HepG2 (cell line): ENCODE results near the gene ZBTB20. TPM values are rescaled to one million over a fixed set of nuclear protein-coding genes. Genes with fewer than 3 reads are reported as not detected.

Source experiments
- ATAC-seq: fragments of 200-7000 bp; cut with Tn5 transposase; 3 replicates; pipeline ENCODE4 v1.9.1; 2020; ENCODE audit warnings: mild to moderate bottlenecking, moderate library complexity
- BruUV-seq: library from RNA; stranded (reverse); fragments of 400-500 nt; replicated peaks from 2 replicates; lab custom pipeline; 2021; lab: Mats Ljungman, UMichigan
- CTCF ChIA-PET: fragments of 300-600 bp; formaldehyde crosslinking; extraction: SDS; loops from one replicate; lab custom pipeline; 2021; ENCODE audit warnings: low total read pairs, inconsistent platforms, low intra/inter-chr PET ratio; lab: Yijun Ruan, JAX
- POLR2A ChIA-PET: fragments of 350-600 bp; sonication (Branson Sonifier 250); formaldehyde crosslinking; loops from one replicate; lab custom pipeline; 2020; ENCODE audit warnings: antibody characterized with exemption, inconsistent platforms; lab: Yijun Ruan, JAX
- DNase-seq: peaks from one replicate; pipeline ENCODE4 v3.0.0-alpha.2; 2015; ENCODE audit warnings: low spot score
- FAIRE-seq: peaks from 3 replicates; lab custom pipeline; 2011; peaks lifted over from hg19 to GRCh38; lab: Jason Lieb, UNC
- H2AFZ ChIP-seq: one replicate; pipeline ENCODE4 v1.6.1; 2011; ENCODE audit warnings: low read length, inconsistent platforms
- H3K27ac ChIP-seq: fragments of 300-600 bp; 3 replicates; pipeline ENCODE4 v1.8.0; 2011; ENCODE audit warnings: mixed run types, mild to moderate bottlenecking, mixed read lengths, low read length, inconsistent platforms; ENCODE audit not compliant: insufficient read depth; ENCODE audit errors: extremely low read length
- H3K27me3 ChIP-seq, 2 experiments: fragments of 200-600 bp in 1 of 2; 2 replicates in 1 of 2; 3 replicates in 1 of 2; pipeline versions ENCODE4 v1.6.0 to v1.8.0; 2011; ENCODE audit warnings: low read length in 2 of 2, mild to moderate bottlenecking in 2 of 2, moderate library complexity in 2 of 2, inconsistent platforms in 1 of 2; ENCODE audit not compliant: insufficient read depth in 2 of 2, control insufficient read depth in 1 of 2
- H3K36me3 ChIP-seq, 2 experiments: fragments of 200-600 bp in 1 of 2; replicated peaks in 1 of 2; 2 replicates in 1 of 2; 3 replicates in 1 of 2; pipeline versions ENCODE4 v1.5.1 to v1.8.0; 2011; ENCODE audit warnings: low read length in 2 of 2, inconsistent platforms in 1 of 2; ENCODE audit not compliant: insufficient read depth in 2 of 2, control insufficient read depth in 1 of 2
- H3K4me1 ChIP-seq: 2 replicates; pipeline ENCODE4 v1.5.1; 2012; ENCODE audit warnings: low read length, inconsistent platforms; ENCODE audit not compliant: insufficient read depth
- H3K4me2 ChIP-seq: 2 replicates; pipeline ENCODE4 v1.6.0; 2011; ENCODE audit warnings: low read depth, low read length, inconsistent platforms
- H3K4me3 ChIP-seq, 3 experiments: fragments of 200-600 bp in 1 of 3; sonication (generic), shearing (Covaris generic) in 1 of 3; replicated peaks in 1 of 3; 2 replicates each; pipeline ENCODE4 v1.5.1; 2011 to 2016; ENCODE audit warnings: low read length in 3 of 3, inconsistent platforms in 2 of 3, low read depth in 2 of 3, mild to moderate bottlenecking in 2 of 3, control low read depth in 1 of 3, mixed read lengths in 1 of 3; ENCODE audit not compliant: insufficient read depth in 1 of 3
- H3K79me2 ChIP-seq: one replicate; pipeline ENCODE4 v1.6.1; 2011; ENCODE audit warnings: low read length, inconsistent platforms; ENCODE audit not compliant: insufficient read depth
- H3K9ac ChIP-seq: 2 replicates; pipeline ENCODE4 v1.6.0; 2011; ENCODE audit warnings: mild to moderate bottlenecking, low read depth, low read length, inconsistent platforms; ENCODE audit not compliant: insufficient read depth
- H3K9me3 ChIP-seq: 2 replicates; pipeline ENCODE4 v1.5.1; 2012; ENCODE audit warnings: mild to moderate bottlenecking, low read length
- H4K20me1 ChIP-seq: 2 replicates; pipeline ENCODE4 v1.6.0; 2011; ENCODE audit warnings: inconsistent platforms, mild to moderate bottlenecking, low read length, moderate library complexity; ENCODE audit not compliant: insufficient read depth
- ATF5 ChIP-seq: sonication (generic); formaldehyde crosslinking; IDR thresholded peaks from 2 replicates; pipeline ENCODE4 v1.4.0; 2020; ENCODE audit warnings: mild to moderate bottlenecking, low read depth, missing genetic modification reagents
- CREB3 ChIP-seq: sonication (generic); formaldehyde crosslinking; IDR thresholded peaks from 2 replicates; pipeline ENCODE4 v1.5.0; 2020; ENCODE audit warnings: missing genetic modification reagents
- HDAC1 ChIP-seq: sonication (generic); formaldehyde crosslinking; IDR thresholded peaks from 2 replicates; pipeline ENCODE4 v1.5.1; 2020; ENCODE audit warnings: mild to moderate bottlenecking, missing genetic modification reagents
- HMGXB3 ChIP-seq: sonication (generic); formaldehyde crosslinking; IDR thresholded peaks from 2 replicates; pipeline ENCODE4 v1.4.0; 2020; ENCODE audit warnings: missing genetic modification reagents, borderline replicate concordance
- JARID2 ChIP-seq: sonication (generic); formaldehyde crosslinking; IDR thresholded peaks from 2 replicates; pipeline ENCODE4 v1.8.1; 2023; ENCODE audit warnings: missing genetic modification reagents, inconsistent platforms; ENCODE audit not compliant: insufficient replicate concordance
- KMT2A ChIP-seq: sonication (generic); formaldehyde crosslinking; IDR thresholded peaks from 2 replicates; pipeline ENCODE4 v1.4.0; 2020; ENCODE audit warnings: missing genetic modification reagents
- SYNCRIP ChIP-seq: fragments of 200-400 bp; formaldehyde crosslinking; IDR thresholded peaks from 2 replicates; pipeline ENCODE4 v1.6.1; 2018; ENCODE audit warnings: mild to moderate bottlenecking, low read depth, low read length; ENCODE audit not compliant: insufficient read depth
- ZNF558 ChIP-seq: sonication (generic); formaldehyde crosslinking; IDR thresholded peaks from 2 replicates; pipeline ENCODE4 v1.9.0; 2022; ENCODE audit warnings: mild to moderate bottlenecking, missing genetic modification reagents, borderline replicate concordance
- ZNF792 ChIP-seq: IDR thresholded peaks from 2 replicates; pipeline ENCODE4 v1.6.1; 2016
- WGBS: methylation state at CpG from one replicate; pipeline ENCODE4 v1.1.6; 2017; ENCODE audit warnings: low lambda C conversion rate; 5-methylcytosine and 5-hydroxymethylcytosine counted together
- in situ Hi-C: cut with HindIII; loops from 2 replicates; pipeline ENCODE4 v1.10.0; 2017; ENCODE audit warnings: low pct_unique_long_range_greater_than_20kb; ENCODE audit not compliant: extremely low pct_ligation_motif_present
- intact Hi-C: fragments of 100-400 bp; cut with micrococcal nuclease; formaldehyde crosslinking; loops from one replicate; pipeline ENCODE4 v1.10.0; 2022; ENCODE audit not compliant: unreplicated experiment
- polyA plus RNA-seq, 8 experiments: library from polyadenylated mRNA; depleted of rRNA in 3 of 8; stranded (reverse) in 7 of 8; unstranded in 1 of 8; fragments of >200 nt; fragmentation: Illumina TruSeq in 4 of 8; extraction: Trizol in 4 of 8; gene quantifications; 2 replicates each; pipeline versions ENCODE4 v1.2.1 to v1.2.3, GENCODE V29; 2011 to 2016; ENCODE audit warnings: low read depth in 4 of 8, missing spikeins in 1 of 8, mixed read lengths in 1 of 8; ENCODE audit not compliant: insufficient read depth in 1 of 8
- total RNA-seq, 5 experiments: library from RNA; depleted of rRNA; stranded (reverse); fragments of >200 nt; fragmentation: Illumina TruSeq; extraction: Trizol; gene quantifications; 2 replicates each; pipeline ENCODE4 v1.2.3, GENCODE V29; 2016; ENCODE audit warnings: low read depth in 1 of 5

Gene ZBTB20
- total and polyA plus RNA-seq, 2 of the 13 experiments (the other 11 are each of a cell fraction or from before 2014, with no cell fraction given), result 1.9 to 8.8 TPM

GRCh38 chr3:115187149-115187757, 40.2 kb upstream of the ZBTB20 start:
- CTCF ChIA-PET, result no interaction called here
- intact Hi-C loops (no loop called here), in situ Hi-C loops (no loop called here)
- Histone ChIP-seq H2AFZ (no peak overlapping the region), H3K27me3 (no peaks in the 10 kb centered on the region), H3K79me2 (no peaks in the 10 kb centered on the region), H3K4me2 (no peak overlapping the region), H3K4me1 (peaks cover 5% of the 10 kb centered on the region; the same call in 1 of the 2 replicates), H3K9ac (no peak overlapping the region), H4K20me1 (no peaks in the 10 kb centered on the region), H3K27ac (no peak overlapping the region), H3K9me3 (peaks cover 7% of the 10 kb centered on the region; the same call in 1 of the 2 replicates), H3K36me3 (no peaks in the 10 kb centered on the region), H3K4me3 (no peak overlapping the region)
- DNase-seq (no peak), FAIRE-seq (no peak), ATAC-seq (no peak)
- TF ChIP-seq JARID2, result no peak
- TF ChIP-seq HMGXB3 (CRISPR knock-in tag), result no peak
- TF ChIP-seq KMT2A, result no peak
- TF ChIP-seq ZNF558 (CRISPR knock-in tag), result no peak
- no peak for TF ChIP-seq HDAC1 (CRISPR knock-in tag)
- TF ChIP-seq ZNF792 (CRISPR knock-in tag), result no peak
- TF ChIP-seq CREB3 (CRISPR knock-in tag), result no peak
- TF ChIP-seq ATF5, result no peak
- TF ChIP-seq SYNCRIP, result no peak
- 8% methylated on average over 4 of the region's 4 CpGs for WGBS
- POLR2A ChIA-PET, result no interaction called here
- no TSS peak for BruUV-seq
